ENCODE measurements around the gene TGM5. TPM values are rescaled to one million over a fixed set of nuclear protein-coding genes. Genes with fewer than 3 reads are reported as not detected.

Gene TGM5
- total RNA-seq, 1 donor from 2014 or later, result not detected

DNA sequence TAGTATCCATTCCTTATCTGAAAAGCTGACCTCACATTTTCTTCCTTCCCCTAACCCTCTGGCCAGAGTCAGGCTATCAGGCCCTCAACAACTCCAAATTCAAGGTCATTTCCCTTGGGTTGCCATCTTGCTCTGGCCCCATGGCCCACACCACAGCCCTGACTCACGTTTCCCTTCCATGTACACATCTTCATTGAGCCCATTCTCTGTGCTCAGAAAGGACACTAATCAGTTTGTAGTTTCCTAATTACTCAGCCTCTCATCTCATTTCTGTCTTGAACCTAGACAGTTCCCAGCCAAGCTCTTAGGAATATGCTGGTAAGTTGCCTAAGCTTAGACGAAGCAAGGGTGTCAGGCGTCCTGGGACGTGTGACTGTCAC is 14.9 kb downstream of the TGM5 start:
- no peak for ATAC-seq
- intact Hi-C loops (cut with DNase I), result no loop called here
- no peak for DNase-seq (ENCODE audit: missing footprints)

DNA sequence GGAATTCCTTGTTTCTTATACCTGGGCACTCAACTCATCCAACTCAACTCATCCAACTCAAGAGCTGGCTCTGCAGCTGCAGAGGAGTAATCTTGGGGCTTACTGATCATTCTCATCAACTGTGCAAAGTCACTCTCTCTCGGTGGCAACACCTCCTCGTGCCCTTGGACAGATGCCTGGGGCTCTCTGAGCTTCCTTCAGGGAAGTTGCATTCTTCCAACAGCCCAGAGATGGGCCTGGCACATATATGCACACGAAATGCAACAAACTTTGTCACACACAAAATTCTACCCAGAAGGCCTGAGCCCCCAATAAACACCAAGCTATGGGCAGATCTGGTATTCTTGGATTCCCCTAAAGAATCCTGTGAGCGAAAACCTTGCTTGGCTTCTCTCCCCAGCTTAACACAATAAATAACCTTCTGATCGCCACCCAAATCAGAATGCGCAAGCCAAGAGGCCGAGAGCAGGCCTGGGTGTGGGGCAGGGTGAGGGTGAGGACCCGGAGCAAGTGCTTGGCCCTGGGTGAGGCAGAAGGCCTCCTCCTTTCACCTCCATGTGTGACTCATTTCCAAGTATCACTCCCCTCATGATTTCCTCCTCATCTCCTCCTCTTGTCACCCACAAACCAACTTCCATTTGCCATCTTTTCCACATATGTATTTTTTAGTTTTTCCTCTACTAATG is 15.4 kb downstream of the TGM5 start:
- intact Hi-C loops (cut with DNase I), result no loop called here
- no peak for ATAC-seq
- no peak for DNase-seq (ENCODE audit: missing footprints)

- ATAC-seq (no peak), DNase-seq (ENCODE audit: missing footprints) (no peak)
- intact Hi-C loops (cut with DNase I), result no loop called here
These were observed 15.9 kb downstream of the TGM5 start for GRCh38 chr15:43250785-43251184.

DNA sequence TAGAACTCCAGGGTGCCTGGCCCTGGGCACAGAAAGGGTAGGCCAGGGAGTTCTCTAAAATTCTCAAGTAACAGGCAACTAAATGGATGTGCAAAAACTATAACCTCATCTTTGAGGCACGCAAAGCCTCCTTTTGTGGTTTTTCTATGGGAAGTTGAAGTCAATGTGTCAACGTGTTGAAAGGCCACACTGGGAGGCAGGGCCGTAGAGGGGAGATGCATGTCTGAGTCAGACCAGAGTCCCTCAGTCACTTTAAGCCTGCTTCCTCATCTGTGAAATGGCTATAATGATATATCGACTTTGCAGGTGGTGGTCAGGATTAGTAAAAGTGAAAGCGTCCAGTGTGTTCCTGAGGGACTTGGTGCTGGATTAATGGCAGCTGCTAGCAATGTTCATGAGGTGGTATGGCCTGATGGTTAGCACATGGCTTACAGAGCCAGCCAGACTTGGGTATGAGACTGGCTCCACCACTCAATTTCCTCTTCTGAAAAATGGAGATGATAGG is 17.0 kb downstream of the TGM5 start:
- DNase-seq (ENCODE audit: missing footprints), result no peak
- intact Hi-C loops (cut with DNase I), result no loop called here
- ATAC-seq, result no peak

DNA sequence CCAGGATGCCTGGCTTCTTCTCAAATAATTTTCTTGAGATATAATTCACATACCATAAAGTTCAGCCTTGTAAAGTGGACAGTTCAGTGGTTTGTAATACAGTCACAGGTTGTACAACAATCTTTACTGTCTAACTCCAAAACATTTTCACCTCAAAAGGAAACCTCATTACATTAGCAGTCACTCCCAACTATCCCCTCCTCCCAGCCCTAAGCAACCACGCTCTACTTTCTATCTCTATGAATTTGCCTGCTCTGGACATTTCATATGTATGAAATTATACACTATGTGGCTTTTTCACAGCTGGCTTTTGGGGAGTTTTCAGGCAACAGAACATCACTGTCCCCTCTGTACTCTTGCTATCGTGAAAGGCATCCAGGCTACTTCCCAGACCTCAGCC is 17.5 kb downstream of the TGM5 start:
- ATAC-seq (no peak), DNase-seq (ENCODE audit: missing footprints) (no peak)
- intact Hi-C loops (cut with DNase I), result no loop called here

DNA sequence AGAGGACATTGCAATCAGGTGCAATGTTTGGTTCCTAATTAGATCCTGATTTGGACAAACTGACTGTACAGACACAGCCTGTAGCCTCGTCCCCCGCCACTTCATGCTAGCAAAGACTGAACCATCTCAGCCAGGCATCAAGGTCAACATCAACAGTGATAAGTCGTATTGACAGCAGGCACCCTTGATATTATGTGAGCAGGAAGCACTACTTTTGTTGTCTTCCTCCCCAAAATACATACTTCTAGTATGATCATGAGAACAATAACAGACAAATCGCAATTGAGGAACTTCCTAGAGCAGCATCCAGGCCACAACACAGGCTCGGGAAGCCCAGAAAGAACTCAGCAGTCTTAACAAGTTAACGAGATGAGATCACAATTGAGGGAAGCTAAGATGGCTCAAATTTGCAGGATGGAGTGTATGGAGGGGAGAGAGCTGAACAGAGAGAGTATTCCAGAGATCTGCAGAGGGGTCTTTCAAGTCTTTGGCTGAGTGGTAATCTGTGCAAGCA is 20.4 kb downstream of the TGM5 start:
- ATAC-seq (no peak), DNase-seq (ENCODE audit: missing footprints) (no peak)
- intact Hi-C loops (cut with DNase I), result no loop called here

- DNase-seq (ENCODE audit: missing footprints) (no peak), ATAC-seq (no peak)
- intact Hi-C loops (cut with DNase I), result no loop called here
These were observed 22.6 kb downstream of the TGM5 start for GRCh38 chr15:43244092-43244491.

DNA sequence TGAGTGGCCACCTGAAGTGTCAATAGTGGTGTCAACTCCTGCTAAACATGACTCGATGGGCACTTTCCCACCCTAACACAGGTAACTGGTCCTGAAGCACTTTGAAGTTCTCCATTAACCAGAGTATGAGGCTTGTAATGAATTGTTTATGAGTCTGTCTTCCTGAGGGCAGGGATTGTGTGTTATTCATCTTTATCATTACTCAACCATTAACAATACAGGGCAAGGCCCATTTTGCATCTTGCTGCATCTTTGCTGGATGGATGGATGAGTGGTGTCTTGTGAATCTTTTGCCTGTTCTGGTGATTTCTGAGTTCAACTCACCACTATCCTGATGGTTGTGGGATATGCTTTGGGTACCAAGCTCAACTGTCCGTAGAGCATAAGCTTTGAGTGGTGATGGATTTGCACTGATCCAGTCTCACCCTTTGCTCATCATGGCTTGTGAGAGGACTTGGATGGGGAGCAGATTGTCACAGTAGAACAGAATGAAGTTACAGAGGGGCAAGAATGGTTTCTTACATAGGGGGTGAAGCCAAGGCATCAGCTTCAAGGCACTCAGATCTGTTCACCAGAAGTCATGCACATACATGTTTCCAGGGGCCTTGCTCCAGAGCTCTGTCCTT is 23.6 kb downstream of the TGM5 start:
- no peak for ATAC-seq
- no peak for DNase-seq (ENCODE audit: missing footprints)
- intact Hi-C loops (cut with DNase I), result no loop called here

DNA sequence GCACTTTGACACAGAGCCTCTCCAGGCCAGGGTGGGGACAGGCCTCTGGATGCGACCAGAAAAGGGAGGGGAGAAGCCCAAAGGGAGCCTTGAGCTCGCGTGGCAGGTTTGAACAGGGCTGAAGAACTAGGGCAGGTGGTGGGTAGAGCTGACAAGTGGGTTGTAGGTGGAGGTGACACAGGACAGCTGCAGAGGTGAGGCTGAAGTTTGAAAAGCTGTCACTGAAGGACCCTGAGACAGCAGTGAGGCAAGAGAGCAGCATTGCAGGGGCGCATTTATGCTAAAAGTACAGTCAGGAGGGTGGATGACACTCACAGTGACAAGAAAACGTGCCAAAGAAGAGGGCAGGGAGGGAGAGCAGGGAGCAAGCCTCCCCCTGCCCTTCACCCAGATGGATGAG is 24.1 kb downstream of the TGM5 start:
- ATAC-seq (no peak), DNase-seq (ENCODE audit: missing footprints) (no peak)
- intact Hi-C loops (cut with DNase I), result no loop called here

DNA sequence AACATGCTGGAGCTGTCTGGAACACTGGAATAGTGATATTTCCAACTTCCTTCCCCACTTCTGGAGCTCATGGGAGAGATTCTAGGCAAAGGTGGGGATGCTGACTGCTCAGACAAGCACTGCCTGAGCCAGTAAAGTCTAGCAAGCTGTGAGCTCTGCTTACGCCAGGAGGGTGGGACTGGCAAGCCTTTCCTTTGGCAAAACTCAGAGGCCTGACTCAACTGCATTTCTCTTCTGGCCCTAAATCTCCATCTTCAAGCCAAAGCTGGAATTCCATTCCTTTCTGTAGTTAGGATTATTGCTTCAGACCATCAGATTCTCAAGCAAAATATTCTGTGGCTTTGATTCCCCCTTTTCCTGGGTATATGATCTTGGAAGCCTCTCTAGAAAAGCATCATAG is 25.6 kb downstream of the TGM5 start:
- no peak for DNase-seq (ENCODE audit: missing footprints)
- ATAC-seq, result peak; percentile 95
- intact Hi-C loops (cut with DNase I), result no loop called here

- intact Hi-C loops (cut with DNase I), result no loop called here
- ATAC-seq, result no peak
- no peak for DNase-seq (ENCODE audit: missing footprints)
These were observed 26.8 kb downstream of the TGM5 start for GRCh38 chr15:43239732-43240491.

DNA sequence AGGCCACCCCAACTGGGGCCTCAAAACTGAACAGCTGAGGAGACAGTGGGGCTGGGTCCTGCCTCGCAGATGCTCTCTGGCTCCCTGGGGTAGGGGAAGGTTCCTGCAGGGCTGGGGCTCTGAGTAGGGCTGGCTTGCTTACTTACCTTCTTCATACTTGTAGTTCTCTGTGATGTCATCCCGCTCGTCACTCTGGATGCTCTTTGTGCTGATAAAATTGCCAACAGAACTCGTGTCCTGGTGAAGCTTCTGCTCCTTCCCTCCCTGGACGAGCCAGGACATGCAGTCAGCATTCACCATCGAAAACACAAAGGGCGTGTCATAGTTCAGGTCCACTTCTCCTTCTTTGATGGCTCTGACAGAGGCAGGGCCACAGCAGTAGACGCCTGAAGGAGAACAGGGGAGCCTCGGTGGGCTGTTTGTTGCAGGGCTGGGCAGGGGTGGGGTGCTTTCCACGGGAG is 28.0 kb downstream of the TGM5 start:
- ATAC-seq (no peak), DNase-seq (ENCODE audit: missing footprints) (no peak)
- intact Hi-C loops (cut with DNase I), result no loop called here

- DNase-seq (ENCODE audit: missing footprints), result no peak
- intact Hi-C loops (cut with DNase I), result no loop called here
- ATAC-seq, result no peak
These were observed 28.8 kb downstream of the TGM5 start for GRCh38 chr15:43237842-43238470.

GRCh38 chr15:43235536-43235935 is 31.2 kb downstream of the TGM5 start:
- DNase-seq (ENCODE audit: missing footprints), result no peak
- intact Hi-C loops (cut with DNase I), result no loop called here
- no peak for ATAC-seq

DNA sequence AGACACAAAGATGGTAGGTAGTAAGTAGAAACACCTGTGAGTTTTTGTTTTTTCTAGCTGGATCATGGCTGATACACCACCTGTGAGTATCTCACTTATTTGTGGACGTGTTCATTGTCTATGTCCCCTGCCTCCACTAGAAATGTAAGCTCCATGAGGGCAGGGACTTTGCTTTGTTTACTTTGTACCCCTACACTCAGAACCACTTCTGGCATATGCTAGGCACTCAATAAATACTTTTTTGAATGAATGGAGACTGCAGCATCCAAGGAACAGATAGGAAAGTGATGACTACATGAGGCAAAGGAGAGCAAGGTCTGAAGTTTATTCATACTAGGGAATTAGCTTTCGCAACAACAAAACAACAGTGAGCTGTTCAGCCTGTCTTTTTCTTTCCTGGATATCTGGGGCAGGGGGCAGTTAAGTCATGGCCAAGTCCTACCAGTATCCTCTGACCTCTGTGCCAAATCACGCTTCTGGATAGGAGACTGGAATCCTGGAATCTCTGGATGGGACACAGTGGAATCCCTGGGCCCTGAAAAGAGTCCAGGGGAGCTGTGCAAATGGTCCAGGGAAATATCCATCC is 34.3 kb downstream of the TGM5 start:
- DNase-seq (ENCODE audit: missing footprints) (no peak), ATAC-seq (no peak)
- intact Hi-C loops (cut with DNase I), result no loop called here

GRCh38 chr15:43230640-43231115 is 36.0 kb downstream of the TGM5 start:
- ATAC-seq (peak; percentile 22), DNase-seq (ENCODE audit: missing footprints) (no peak)
- intact Hi-C loops (cut with DNase I), result no loop called here

GRCh38 chr15:43229977-43230376 is 36.8 kb downstream of the TGM5 start:
- ATAC-seq, result peak; percentile 61

GRCh38 chr15:43226436-43227305 is 40.1 kb downstream of the TGM5 start:
- DNase-seq (ENCODE audit: missing footprints) (no peak), ATAC-seq (peak; percentile 35)
- intact Hi-C loops (cut with DNase I), result no loop called here

More at GRCh38 chr15:43229977-43230376, 36.8 kb downstream of the TGM5 start:
- no peak for DNase-seq (ENCODE audit: missing footprints)
- intact Hi-C loops (cut with DNase I), result no loop called here

All from Right ventricle myocardium inferior (tissue), 1 donor.